ENCODE data around the gene IFNA14.

DNA sequence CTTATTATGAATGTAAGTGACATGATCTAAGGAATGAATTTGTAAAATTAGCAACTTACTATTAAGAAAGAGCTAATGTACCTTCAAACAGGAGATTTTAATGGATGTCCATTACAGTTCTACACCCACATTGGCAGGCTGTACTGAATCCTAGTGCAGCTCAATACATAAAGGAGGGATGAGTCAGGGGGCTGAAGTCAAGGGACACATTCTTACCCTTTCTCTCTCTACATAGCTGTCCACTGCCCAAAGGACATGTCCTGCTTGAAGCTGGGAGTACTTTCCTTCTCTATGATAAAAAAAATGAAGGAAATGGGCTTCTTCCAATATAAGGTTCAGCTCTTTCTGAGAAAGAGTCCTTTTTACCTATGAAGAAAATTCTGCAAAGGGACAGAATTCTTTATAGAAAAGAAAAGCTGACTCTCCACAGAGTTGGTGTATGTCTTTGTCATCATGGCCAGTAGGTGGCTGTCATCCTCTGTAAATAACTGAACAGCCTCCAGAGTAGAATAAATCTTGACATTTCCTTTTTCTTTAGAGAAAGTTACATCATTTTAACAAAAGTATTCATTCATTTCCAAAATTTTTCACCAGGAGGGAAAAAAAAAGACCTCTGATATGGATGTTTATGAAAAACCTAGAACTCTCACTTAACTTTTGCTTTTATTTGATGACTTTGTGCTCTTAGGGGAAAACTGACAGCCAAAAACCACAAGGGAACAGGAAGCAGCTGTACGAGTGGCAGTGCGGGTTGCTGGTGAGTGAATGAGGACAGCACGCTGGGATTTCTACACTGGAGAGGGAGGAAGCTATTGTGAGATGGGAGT is 13.1 kb upstream of the IFNA14 start:
- TF ChIP-seq, protein P1, sequence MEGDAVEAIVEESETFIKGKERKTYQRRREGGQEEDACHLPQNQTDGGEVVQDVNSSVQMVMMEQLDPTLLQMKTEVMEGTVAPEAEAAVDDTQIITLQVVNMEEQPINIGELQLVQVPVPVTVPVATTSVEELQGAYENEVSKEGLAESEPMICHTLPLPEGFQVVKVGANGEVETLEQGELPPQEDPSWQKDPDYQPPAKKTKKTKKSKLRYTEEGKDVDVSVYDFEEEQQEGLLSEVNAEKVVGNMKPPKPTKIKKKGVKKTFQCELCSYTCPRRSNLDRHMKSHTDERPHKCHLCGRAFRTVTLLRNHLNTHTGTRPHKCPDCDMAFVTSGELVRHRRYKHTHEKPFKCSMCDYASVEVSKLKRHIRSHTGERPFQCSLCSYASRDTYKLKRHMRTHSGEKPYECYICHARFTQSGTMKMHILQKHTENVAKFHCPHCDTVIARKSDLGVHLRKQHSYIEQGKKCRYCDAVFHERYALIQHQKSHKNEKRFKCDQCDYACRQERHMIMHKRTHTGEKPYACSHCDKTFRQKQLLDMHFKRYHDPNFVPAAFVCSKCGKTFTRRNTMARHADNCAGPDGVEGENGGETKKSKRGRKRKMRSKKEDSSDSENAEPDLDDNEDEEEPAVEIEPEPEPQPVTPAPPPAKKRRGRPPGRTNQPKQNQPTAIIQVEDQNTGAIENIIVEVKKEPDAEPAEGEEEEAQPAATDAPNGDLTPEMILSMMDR (IDR thresholded peaks at IDR 0.05; ENCODE audit: insufficient read depth, low read depth, low read length) = peak; percentile 59
- no peak for TF ChIP-seq EZH2 (IDR thresholded peaks at IDR 0.05; ENCODE audit: insufficient read depth, low read length)
